Spleen (tissue), 7 donors: ENCODE measurements around the gene SLC2A11.

Experiments
- CTCF ChIP-seq, 11 experiments: fragments of 200-600 bp in 7 of 11; fragments of 450-650 bp in 4 of 11; sonication (generic) in 4 of 11; IDR thresholded peaks in 8 of 11; conservative IDR thresholded peaks in 3 of 11; 1 replicate in 7 of 11; 2 replicates in 4 of 11; pipeline versions ENCODE4 v1.4.0 to v1.8.0; 2016 to 2021; ENCODE audit warnings: antibody characterized with exemption in 11 of 11, inconsistent platforms in 4 of 11, mild to moderate bottlenecking in 1 of 11
- POLR2A ChIP-seq, 3 donors: fragments of 450-650 bp; IDR thresholded peaks; one replicate each; pipeline ENCODE4 v1.5.1; 2017; ENCODE audit warnings: antibody characterized with exemption in 3 of 3, mild to moderate bottlenecking in 1 of 3
- POLR2AphosphoS5 ChIP-seq, 3 donors: sonication (generic); formaldehyde crosslinking; IDR thresholded peaks; one replicate each; pipeline ENCODE4 v1.5.1; 2017; ENCODE audit warnings: antibody characterized with exemption in 3 of 3
- donor health status: DM: no; HTN: no; CAD: no; lungs with moderate emphysema.
- donor health status: DM: no; HTN: no; CAD: no.
- donor health status: DM: no; HTN: no; CAD: no.

- TF ChIP-seq POLR2AphosphoS5 (IDR thresholded peaks at IDR 0.05) (no peak), POLR2A (IDR thresholded peaks at IDR 0.05) (no peak), CTCF (IDR thresholded peaks at IDR 0.05 in 8 of 11, conservative IDR thresholded peaks at IDR 0.05 in 3 of 11) (no peak)
Measured at GRCh38 chr22:23841736-23842445, 15.8 kb upstream of the SLC2A11 start.
